ENCODE data around the gene SCYL3. TPM values are rescaled to one million over a fixed set of nuclear protein-coding genes. Genes with fewer than 3 reads are reported as not detected.
A peak's percentile ranks its signal among the peaks of the same experiment; 100 is the strongest.

SCYL3 gene
- total and polyA plus RNA-seq, 2 of the 13 experiments (the other 11 are each of a cell fraction or from before 2014, with no cell fraction given): 3.3 to 4.9 TPM

DNA sequence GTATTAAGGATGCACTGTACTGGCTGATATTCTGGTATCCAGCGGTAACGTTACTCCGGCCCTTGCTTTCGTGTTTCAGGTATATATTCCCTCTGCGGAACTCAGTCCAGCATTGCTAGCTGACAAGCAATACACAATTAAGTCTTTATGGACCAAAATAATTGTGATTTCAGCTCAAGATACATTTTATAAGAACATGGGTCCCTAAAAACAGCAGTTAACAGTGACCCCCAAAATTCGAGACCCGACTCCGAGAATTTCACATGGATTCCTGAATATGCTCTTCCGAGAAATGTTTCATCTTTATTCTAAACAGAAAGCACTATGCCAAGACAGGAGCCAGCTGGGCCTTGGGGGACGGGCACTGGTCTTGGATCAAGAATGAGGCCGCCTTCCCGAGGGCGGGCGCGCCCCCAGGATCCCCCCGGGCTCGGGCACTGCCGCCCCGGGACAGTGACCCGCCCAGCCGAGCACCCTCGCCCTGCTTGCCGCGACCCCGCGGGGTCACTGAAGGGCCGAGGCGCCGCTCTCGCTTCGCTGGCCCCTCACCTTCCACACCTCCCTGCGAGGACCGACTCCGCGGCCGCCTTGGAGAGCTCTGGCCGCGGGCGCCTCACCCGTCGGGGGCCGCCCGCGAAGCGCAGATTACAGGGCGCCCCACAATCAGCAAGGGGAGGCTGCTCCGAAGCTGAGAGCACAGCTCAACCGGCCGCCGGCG is 610 bp downstream of the SCYL3 start (continued):
- TF ChIP-seq IRX3 (CRISPR knock-in tag; IDR thresholded peaks at IDR 0.05; ENCODE audit: borderline replicate concordance, low read depth) (0 out of 2 replicates have a peak, but pooled peaks have one; percentile 29), ZNF749 (CRISPR knock-in tag; IDR thresholded peaks at IDR 0.05; ENCODE audit: borderline replicate concordance) (no peak), AGO2 (optimal IDR thresholded peaks at IDR 0.05; ENCODE audit: low read depth, low read length) (peak; percentile 80), ARID2 (CRISPR knock-in tag; IDR thresholded peaks at IDR 0.05; ENCODE audit: borderline replicate concordance) (0 out of 2 replicates have a peak, but pooled peaks have one; percentile 56), HMGXB4 (CRISPR knock-in tag; IDR thresholded peaks at IDR 0.05; ENCODE audit: borderline replicate concordance in 1 of 2, low read depth in 1 of 2) (0 out of 4 replicates have a peak, but pooled peaks of 1 of the 2 experiments have one; percentile 6), FOXO4 (CRISPR knock-in tag; conservative IDR thresholded peaks at IDR 0.05) (no peak), RARA (CRISPR knock-in tag; IDR thresholded peaks at IDR 0.05) (0 out of 2 replicates have a peak, but pooled peaks have one; percentile 22), FOXA3 (CRISPR knock-in tag; IDR thresholded peaks at IDR 0.05) (peak; percentile 4; the same call in 1 of the 2 replicates), KDM5A (IDR thresholded peaks at IDR 0.05; ENCODE audit: borderline replicate concordance, low read length) (0 out of 2 replicates have a peak, but pooled peaks have one; percentile 70), POLR2G (IDR thresholded peaks at IDR 0.05; ENCODE audit: low read depth, low read length) (peak; percentile 73), ZNF558 (CRISPR knock-in tag; IDR thresholded peaks at IDR 0.05; ENCODE audit: borderline replicate concordance) (0 out of 2 replicates have a peak, but pooled peaks have one; percentile 57), HNRNPK (IDR thresholded peaks at IDR 0.05; ENCODE audit: low read depth, low read length, poor library complexity, severe bottlenecking) (peak; percentile 35), TOPORS (CRISPR knock-in tag; IDR thresholded peaks at IDR 0.05) (no peak), ZNF777 (CRISPR knock-in tag; IDR thresholded peaks at IDR 0.05) (peak; percentile 45; the same call in 1 of the 2 replicates), PPARG (CRISPR knock-in tag; conservative IDR thresholded peaks at IDR 0.05) (0 out of 2 replicates have a peak, but pooled peaks have one; percentile 14)
- TF ChIP-seq, protein P1, sequence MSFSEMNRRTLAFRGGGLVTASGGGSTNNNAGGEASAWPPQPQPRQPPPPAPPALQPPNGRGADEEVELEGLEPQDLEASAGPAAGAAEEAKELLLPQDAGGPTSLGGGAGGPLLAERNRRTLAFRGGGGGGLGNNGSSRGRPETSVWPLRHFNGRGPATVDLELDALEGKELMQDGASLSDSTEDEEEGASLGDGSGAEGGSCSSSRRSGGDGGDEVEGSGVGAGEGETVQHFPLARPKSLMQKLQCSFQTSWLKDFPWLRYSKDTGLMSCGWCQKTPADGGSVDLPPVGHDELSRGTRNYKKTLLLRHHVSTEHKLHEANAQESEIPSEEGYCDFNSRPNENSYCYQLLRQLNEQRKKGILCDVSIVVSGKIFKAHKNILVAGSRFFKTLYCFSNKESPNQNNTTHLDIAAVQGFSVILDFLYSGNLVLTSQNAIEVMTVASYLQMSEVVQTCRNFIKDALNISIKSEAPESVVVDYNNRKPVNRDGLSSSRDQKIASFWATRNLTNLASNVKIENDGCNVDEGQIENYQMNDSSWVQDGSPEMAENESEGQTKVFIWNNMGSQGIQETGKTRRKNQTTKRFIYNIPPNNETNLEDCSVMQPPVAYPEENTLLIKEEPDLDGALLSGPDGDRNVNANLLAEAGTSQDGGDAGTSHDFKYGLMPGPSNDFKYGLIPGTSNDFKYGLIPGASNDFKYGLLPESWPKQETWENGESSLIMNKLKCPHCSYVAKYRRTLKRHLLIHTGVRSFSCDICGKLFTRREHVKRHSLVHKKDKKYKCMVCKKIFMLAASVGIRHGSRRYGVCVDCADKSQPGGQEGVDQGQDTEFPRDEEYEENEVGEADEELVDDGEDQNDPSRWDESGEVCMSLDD (CRISPR knock-in tag; IDR thresholded peaks at IDR 0.05; ENCODE audit: borderline replicate concordance): 0 out of 2 replicates have a peak, but pooled peaks have one; percentile 40
- TF ChIP-seq, protein P2, sequence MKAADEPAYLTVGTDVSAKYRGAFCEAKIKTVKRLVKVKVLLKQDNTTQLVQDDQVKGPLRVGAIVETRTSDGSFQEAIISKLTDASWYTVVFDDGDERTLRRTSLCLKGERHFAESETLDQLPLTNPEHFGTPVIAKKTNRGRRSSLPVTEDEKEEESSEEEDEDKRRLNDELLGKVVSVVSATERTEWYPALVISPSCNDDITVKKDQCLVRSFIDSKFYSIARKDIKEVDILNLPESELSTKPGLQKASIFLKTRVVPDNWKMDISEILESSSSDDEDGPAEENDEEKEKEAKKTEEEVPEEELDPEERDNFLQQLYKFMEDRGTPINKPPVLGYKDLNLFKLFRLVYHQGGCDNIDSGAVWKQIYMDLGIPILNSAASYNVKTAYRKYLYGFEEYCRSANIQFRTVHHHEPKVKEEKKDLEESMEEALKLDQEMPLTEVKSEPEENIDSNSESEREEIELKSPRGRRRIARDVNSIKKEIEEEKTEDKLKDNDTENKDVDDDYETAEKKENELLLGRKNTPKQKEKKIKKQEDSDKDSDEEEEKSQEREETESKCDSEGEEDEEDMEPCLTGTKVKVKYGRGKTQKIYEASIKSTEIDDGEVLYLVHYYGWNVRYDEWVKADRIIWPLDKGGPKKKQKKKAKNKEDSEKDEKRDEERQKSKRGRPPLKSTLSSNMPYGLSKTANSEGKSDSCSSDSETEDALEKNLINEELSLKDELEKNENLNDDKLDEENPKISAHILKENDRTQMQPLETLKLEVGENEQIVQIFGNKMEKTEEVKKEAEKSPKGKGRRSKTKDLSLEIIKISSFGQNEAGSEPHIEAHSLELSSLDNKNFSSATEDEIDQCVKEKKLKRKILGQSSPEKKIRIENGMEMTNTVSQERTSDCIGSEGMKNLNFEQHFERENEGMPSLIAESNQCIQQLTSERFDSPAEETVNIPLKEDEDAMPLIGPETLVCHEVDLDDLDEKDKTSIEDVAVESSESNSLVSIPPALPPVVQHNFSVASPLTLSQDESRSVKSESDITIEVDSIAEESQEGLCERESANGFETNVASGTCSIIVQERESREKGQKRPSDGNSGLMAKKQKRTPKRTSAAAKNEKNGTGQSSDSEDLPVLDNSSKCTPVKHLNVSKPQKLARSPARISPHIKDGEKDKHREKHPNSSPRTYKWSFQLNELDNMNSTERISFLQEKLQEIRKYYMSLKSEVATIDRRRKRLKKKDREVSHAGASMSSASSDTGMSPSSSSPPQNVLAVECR (CRISPR knock-in tag; IDR thresholded peaks at IDR 0.05; ENCODE audit: borderline replicate concordance): no peak

Data from HepG2 (cell line).